HCT116 (cell line): ENCODE measurements around the gene SND1.

Source experiments
- TF ChIP-seq, protein P1 (sequence below), 3 experiments: fragments of 200-600 bp in 1 of 3; sonication (generic) in 1 of 3; IDR thresholded peaks in 2 of 3; conservative IDR thresholded peaks in 1 of 3; 2 replicates each; pipeline ENCODE4 v1.5.1; 2012 to 2017; ENCODE audit warnings: low read depth in 2 of 3, low read length in 2 of 3, antibody characterized with exemption in 1 of 3, borderline replicate concordance in 1 of 3, control low read depth in 1 of 3, mild to moderate bottlenecking in 1 of 3, mixed read lengths in 1 of 3, mixed run types in 1 of 3, moderate library complexity in 1 of 3; ENCODE audit not compliant: insufficient read depth in 1 of 3
- TF ChIP-seq, protein P2 (sequence below): IDR thresholded peaks from 2 replicates; pipeline ENCODE4 v1.6.1; 2012

DNA sequence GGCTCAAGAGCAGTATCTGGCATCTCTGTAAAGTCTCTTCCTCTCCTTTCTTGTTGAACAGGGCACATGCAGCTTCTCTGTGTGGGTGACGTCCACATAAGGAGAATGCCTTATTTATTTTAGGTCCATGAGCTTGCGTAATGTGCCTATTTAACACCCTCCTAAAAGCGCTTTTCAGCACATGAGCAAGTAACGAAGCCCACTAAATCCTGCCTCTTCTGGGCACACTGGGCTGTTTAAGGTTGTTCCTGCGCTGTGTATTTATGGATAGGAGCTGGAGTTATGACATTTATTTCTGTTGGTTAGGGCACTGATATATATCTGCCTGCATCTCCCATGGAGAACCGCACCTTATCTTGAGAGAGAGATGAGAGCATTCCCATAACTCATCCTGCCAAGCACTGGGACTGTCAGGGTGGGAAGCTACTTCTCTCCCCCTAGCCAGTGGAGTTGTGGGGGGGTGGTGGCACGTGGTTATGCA lies 303.1 kb downstream of the SND1 start:
- TF ChIP-seq, protein P1, sequence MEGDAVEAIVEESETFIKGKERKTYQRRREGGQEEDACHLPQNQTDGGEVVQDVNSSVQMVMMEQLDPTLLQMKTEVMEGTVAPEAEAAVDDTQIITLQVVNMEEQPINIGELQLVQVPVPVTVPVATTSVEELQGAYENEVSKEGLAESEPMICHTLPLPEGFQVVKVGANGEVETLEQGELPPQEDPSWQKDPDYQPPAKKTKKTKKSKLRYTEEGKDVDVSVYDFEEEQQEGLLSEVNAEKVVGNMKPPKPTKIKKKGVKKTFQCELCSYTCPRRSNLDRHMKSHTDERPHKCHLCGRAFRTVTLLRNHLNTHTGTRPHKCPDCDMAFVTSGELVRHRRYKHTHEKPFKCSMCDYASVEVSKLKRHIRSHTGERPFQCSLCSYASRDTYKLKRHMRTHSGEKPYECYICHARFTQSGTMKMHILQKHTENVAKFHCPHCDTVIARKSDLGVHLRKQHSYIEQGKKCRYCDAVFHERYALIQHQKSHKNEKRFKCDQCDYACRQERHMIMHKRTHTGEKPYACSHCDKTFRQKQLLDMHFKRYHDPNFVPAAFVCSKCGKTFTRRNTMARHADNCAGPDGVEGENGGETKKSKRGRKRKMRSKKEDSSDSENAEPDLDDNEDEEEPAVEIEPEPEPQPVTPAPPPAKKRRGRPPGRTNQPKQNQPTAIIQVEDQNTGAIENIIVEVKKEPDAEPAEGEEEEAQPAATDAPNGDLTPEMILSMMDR (IDR thresholded peaks at IDR 0.05 in 2 of 3, conservative IDR thresholded peaks at IDR 0.05 in 1 of 3; ENCODE audit: borderline replicate concordance in 1 of 3, insufficient read depth in 1 of 3, low read depth in 2 of 3, low read length in 2 of 3): no peak
- TF ChIP-seq, protein P2, sequence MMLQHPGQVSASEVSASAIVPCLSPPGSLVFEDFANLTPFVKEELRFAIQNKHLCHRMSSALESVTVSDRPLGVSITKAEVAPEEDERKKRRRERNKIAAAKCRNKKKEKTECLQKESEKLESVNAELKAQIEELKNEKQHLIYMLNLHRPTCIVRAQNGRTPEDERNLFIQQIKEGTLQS: no peak
